SH-SY5Y (cell line): Measurements from ENCODE around the gene MAGI2.

Source experiments
- GATA2 ChIP-seq: IDR thresholded peaks from 2 replicates; pipeline ENCODE4 v1.6.1; 2011; ENCODE audit warnings: mild to moderate bottlenecking, low read depth, low read length
- GATA3 ChIP-seq: IDR thresholded peaks from 2 replicates; pipeline ENCODE4 v1.6.1; 2011; ENCODE audit warnings: low read depth, mild to moderate bottlenecking, low read length, moderate library complexity

GRCh38 chr7:78317371-78317770 lies 1136.1 kb downstream of the MAGI2 start:
- TF ChIP-seq GATA3 (no peak), GATA2 (no peak)
